Heart right ventricle (tissue), 16 donors: ENCODE data around the gene KRT71. TPM values are rescaled to one million over a fixed set of nuclear protein-coding genes. Genes with fewer than 3 reads are reported as not detected.

ENCODE experiments used
- ATAC-seq, 8 donors: fragments of 200-7000 bp; cut with Tn5 transposase; one replicate each; pipeline ENCODE4 v1.9.1; 2020; ENCODE audit warnings: mild to moderate bottlenecking in 8 of 8, moderate library complexity in 8 of 8, moderate number of reproducible peaks in 1 of 8
- DNase-seq, 2 donors: peaks; one replicate each; pipeline ENCODE4 v3.0.0-alpha.2; 2020
- H3K27ac ChIP-seq, 10 donors: fragments of 200-600 bp; sonication (generic) in 2 of 10; one replicate each; pipeline versions ENCODE4 v1.5.0 to v1.8.0; 2020 to 2022; ENCODE audit warnings: mild to moderate bottlenecking in 3 of 10
- H3K27me3 ChIP-seq, 7 donors: fragments of 200-600 bp; one replicate each; pipeline ENCODE4 v1.8.0; 2021 to 2022; ENCODE audit warnings: mild to moderate bottlenecking in 2 of 7
- H3K36me3 ChIP-seq, 9 donors: fragments of 200-600 bp; sonication (generic) in 1 of 9; one replicate each; pipeline versions ENCODE4 v1.5.0 to v1.8.0; 2020 to 2022; ENCODE audit warnings: mild to moderate bottlenecking in 2 of 9
- H3K4me1 ChIP-seq, 9 donors: fragments of 200-600 bp; sonication (generic) in 1 of 9; one replicate each; pipeline versions ENCODE4 v1.5.0 to v1.8.0; 2020 to 2022; ENCODE audit warnings: mild to moderate bottlenecking in 4 of 9
- H3K4me3 ChIP-seq, 10 donors: fragments of 200-600 bp; sonication (generic) in 2 of 10; one replicate each; pipeline versions ENCODE4 v1.5.0 to v1.8.0; 2020 to 2022; ENCODE audit warnings: mild to moderate bottlenecking in 7 of 10, moderate library complexity in 2 of 10
- H3K9me3 ChIP-seq, 11 donors: fragments of 200-600 bp in 10 of 11; sonication (generic) in 2 of 11; one replicate each; pipeline versions ENCODE4 v1.5.0 to v1.8.0; 2013 to 2022; ENCODE audit warnings: mild to moderate bottlenecking in 2 of 11, control low read depth in 1 of 11, moderate library complexity in 1 of 11
- CTCF ChIP-seq, 9 donors: fragments of 200-600 bp; sonication (generic) in 2 of 9; IDR thresholded peaks; one replicate each; pipeline versions ENCODE4 v1.5.0 to v1.8.0; 2021 to 2022; ENCODE audit warnings: antibody characterized with exemption in 9 of 9, mild to moderate bottlenecking in 5 of 9, moderate library complexity in 1 of 9
- WGBS, 2 donors: extraction: QIAGEN DNeasy Blood & Tissue Kit; methylation state at CpG; one replicate each; pipeline ENCODE4 v1.1.7; 2013; ENCODE audit warnings: inconsistent platforms in 1 of 2; 5-methylcytosine and 5-hydroxymethylcytosine counted together
- intact Hi-C, 10 donors: fragments of 100-400 bp; cut with DNase I; formaldehyde crosslinking; loops; one replicate each; pipeline versions ENCODE4 v1.11.1 to v1.14.2; 2022
- polyA plus RNA-seq, 2 donors: library from polyadenylated mRNA; stranded (reverse); fragments of 200-250 nt; gene quantifications; one replicate each; pipeline ENCODE4 v1.2.3, GENCODE V29; 2013
- total RNA-seq, 10 donors: library from RNA; stranded (reverse); fragmentation: NEBNext Ultra II Directional in 3 of 10; extraction: Animal tissue kit (Norgen Biotek cat#: 25700) in 3 of 10; gene quantifications; one replicate each; pipeline versions ENCODE4 v1.2.1 to v1.2.4, GENCODE V29; 2021 to 2023
- donor health status: Arrhythmogenic right ventricular cardiomyopathy.
- donor health status: ischemic (EF 13 %, LVEDD 7.1; RV severe dilation, severe dysfunction).
- donor health status: healthy with polysubstance abuse.
- donor health status: DM: no; HTN: yes; CAD: no.
- donor health status: DM: no; HTN: no; CAD: no.
- donor health status: ischemic (EF 25% LVEDD 6.9; RV normal size, moderate dysfunction).
- donor health status: ischemic (EF 25% LVEDD 5.7; RV mildly dilated, moderate dysfunction).
- donor health status: healthy.
- donor health status: DM: yes; HTN: yes; CAD: no.
- donor health status: Ischemic cardiomyopathy.
- donor health status: ischemic (EF 35%, LVEDD 5.7; RV mildly dilated, moderate dysfunction).
- donor health status: nonischemic (EF 11% LVEDD 7.7; RV severe dilation, severe dysfunction).
- donor health status: DM: yes; HTN: yes; CAD: no.
- donor health status: PGD.
- donor health status: ischemic (EF 29% LVEDD 5.4; RV normal size, mild dysfunction).
- donor health status: nonischemic (EF 23%, LVEDD 6.1; RV moderate dilation, normal function).

The KRT71 gene
- total and polyA plus RNA-seq, 12 donors = not detected

DNA sequence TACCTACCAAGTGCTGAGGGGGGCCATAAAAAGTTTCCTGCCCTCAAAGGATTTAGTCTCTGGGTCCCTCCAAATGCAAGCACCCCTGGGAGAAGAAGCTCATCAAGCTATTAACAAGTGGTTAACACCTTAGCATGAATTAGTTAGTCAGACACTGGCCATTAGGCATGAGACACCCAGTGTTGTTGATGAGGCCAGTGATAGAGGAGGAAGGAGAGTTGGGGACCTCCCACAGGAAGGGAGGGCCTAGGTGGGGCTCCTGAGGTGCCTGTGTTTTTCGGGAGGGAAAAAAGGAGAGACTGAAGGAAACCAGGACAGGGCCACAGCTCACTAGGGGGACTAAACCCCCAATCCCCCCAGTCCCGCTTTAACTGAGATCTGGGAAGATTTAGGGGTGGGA, 4.5 kb upstream of the KRT71 start:
- intact Hi-C loops = no loop called here
- 72 to 76% methylated on average over 2 of the region's 2 CpGs for WGBS, 2 donors

GRCh38 chr12:52555577-52555976, 2.6 kb upstream of the KRT71 start:
- WGBS, 2 donors = 75 to 80% methylated on average over 6 of the region's 6 CpGs
- Histone ChIP-seq H3K36me3 (no peaks in the 10 kb centered on the region), H3K4me1 (peaks cover 3 to 16% (median 10%) of the 10 kb centered on the region in 9 donors), H3K27ac (no peak overlapping the region), H3K4me3 (no peak overlapping the region), H3K9me3 (no peaks in the 10 kb centered on the region), H3K27me3 (peaks cover 0 to 13% (median 0%) of the 10 kb centered on the region in 7 donors)
- ATAC-seq (no peak), DNase-seq (no peak)
- intact Hi-C loops = no loop called here
- no peak for TF ChIP-seq CTCF (IDR thresholded peaks at IDR 0.05)

More for the DNA sequence above, 4.5 kb upstream of the KRT71 start:
- no peak for TF ChIP-seq CTCF (IDR thresholded peaks at IDR 0.05)
- Histone ChIP-seq H3K36me3 (no peaks in the 10 kb centered on the region), H3K4me3 (no peak overlapping the region), H3K4me1 (no peaks in the 10 kb centered on the region), H3K9me3 (no peaks in the 10 kb centered on the region), H3K27me3 (peaks cover 0 to 23% (median 2%) of the 10 kb centered on the region in 7 donors), H3K27ac (no peak overlapping the region)
- no peak for ATAC-seq
- no peak for DNase-seq

GRCh38 chr12:52552055-52552454, 890 bp downstream of the KRT71 start:
- H3K27ac ChIP-seq = no peak overlapping the region
- 66 to 83% methylated on average over 5 of the region's 5 CpGs for WGBS, 2 donors
- peaks cover 3 to 17% (median 10%) of the 10 kb centered on the region in 9 donors for H3K4me1 ChIP-seq
- H3K27me3 ChIP-seq = peaks cover 0 to 4% (median 0%) of the 10 kb centered on the region in 7 donors
- no peaks in the 10 kb centered on the region for H3K36me3 ChIP-seq
- peak in 1 of 2 donors; percentile 28 for DNase-seq
- H3K4me3 ChIP-seq = no peak overlapping the region
- intact Hi-C loops = no loop called here
- TF ChIP-seq CTCF (IDR thresholded peaks at IDR 0.05) = no peak
- no peaks in the 10 kb centered on the region for H3K9me3 ChIP-seq
- peak in 1 of 8 donors; percentile 24 for ATAC-seq

- H3K27ac ChIP-seq = no peak overlapping the region
- ATAC-seq (peak; percentile 58 to 89 (median 82)), DNase-seq (peak; percentile 20 to 37)
- no peak for TF ChIP-seq CTCF (IDR thresholded peaks at IDR 0.05)
- H3K4me3 ChIP-seq = no peak overlapping the region
- H3K36me3 ChIP-seq = no peaks in the 10 kb centered on the region
- peaks cover 0 to 5% (median 0%) of the 10 kb centered on the region in 7 donors for H3K27me3 ChIP-seq
- no peaks in the 10 kb centered on the region for H3K9me3 ChIP-seq
- H3K4me1 ChIP-seq = peaks cover 3 to 17% (median 10%) of the 10 kb centered on the region in 9 donors
- intact Hi-C loops = no loop called here
- WGBS, 2 donors = 27 to 35% methylated on average over 6 of the region's 6 CpGs
These were observed 1.6 kb downstream of the KRT71 start for GRCh38 chr12:52551216-52551865.
